ENCODE data around the gene ENG.

ENG gene

DNA sequence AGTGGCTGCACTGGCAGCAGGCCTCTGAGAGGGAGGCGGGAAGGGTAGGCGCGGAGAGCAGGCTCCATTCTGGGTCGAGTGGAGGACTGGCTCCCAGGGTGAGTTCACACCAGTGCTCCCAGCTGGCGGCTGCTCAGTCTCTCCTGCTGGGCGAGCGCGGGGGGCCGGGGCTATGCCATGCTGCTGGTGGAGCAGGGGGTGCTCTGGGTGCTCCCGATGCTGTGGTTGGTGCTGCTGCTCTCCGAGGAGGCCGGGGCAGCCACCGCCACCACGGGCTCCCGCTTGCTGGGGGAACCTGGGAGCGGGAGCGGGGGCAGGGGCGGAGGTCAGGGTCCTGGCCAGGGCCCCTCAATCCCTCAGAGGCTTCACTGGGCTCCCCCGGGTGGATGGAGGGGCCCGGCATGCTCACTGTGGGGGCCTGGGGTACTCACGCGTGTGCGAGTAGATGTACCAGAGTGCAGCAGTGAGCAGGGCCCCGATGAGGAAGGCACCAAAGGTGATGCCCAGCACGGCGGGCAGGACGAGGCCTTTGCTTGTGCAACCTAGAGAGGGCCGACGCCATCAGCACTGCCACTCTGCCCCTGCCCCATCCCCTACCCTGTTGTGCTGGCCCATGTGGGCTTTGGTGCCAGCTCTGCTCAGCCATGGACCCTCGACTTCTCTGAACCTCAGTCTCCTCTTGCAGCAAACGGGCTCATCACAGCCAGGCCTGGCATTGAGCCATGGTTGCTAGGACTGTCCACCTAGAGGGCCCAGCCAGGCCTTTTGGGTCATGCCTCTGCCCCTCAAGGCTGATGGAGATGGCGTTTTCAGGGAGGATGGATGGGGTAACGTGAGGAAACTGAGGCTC is 38.7 kb downstream of the ENG start:
- in situ Hi-C loops (cut with MboI; ENCODE audit: low sequenced_read_pairs), result no loop called here

DNA sequence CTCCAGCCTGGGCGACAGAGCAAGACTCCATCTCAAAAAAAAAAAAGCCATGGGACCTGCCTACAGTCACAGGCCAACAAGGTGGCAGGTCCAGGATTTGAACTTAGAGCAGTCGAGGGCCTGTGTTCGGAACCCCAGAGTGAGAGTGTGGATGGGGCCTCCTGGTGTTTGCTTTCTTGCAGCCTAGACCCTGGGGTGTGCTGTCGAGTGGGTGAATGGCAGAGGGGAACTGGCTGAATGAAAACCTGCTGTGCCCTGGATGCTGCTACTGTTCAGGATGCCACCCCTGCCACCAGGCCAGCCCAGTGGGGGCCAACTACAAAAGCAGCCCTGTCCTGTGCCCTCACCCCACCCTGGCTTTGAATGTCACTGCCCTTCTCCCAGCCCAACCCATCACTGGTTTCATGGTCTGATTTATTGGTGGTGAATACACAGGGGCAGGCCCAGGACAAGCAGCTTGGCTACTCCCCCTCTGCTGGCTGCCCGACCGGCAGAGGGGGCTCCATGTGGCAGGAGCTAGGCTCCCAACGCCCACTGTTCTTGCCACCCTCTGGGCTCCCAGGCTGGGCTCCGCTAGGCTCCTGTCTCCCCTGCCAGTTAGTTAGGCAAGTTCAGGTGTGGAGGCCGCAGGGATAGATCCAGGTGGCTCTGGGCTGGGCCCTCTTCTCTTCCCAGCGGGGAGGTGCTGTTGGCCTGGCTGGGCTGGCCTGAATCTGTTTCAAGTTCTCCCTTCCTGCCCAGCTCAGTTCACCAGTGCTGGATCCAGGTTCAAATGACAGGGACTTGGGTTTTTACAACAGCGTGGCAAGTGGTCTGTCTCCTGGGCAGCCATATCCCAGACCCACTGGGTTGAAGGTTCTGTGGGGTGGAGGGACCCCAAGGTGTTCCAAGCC is 39.6 kb downstream of the ENG start:
- in situ Hi-C loops (cut with MboI; ENCODE audit: low sequenced_read_pairs), result no loop called here

DNA sequence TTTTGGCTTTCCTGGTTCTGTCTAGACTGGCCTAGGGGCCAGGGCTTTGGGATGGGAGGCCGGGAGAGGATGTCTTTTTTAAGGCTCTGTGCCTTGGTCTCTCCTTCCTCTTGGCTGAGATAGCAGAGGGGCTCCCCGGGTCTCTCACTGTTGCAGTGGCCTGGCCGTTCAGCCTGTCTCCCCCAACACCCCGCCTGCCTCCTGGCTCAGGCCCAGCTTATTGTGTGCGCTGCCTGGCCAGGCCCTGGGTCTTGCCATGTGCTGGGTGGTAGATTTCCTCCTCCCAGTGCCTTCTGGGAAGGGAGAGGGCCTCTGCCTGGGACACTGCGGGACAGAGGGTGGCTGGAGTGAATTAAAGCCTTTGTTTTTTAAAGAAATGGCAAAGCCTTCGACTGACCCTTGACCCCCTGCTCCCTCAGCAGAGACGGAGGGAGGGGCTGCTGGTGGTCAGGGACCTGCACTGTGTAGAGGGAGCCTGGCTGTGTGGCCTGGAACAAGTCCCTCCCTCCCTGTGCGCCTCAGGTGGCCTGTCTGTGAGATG is 40.7 kb downstream of the ENG start:
- in situ Hi-C loops (cut with MboI; ENCODE audit: low sequenced_read_pairs), result no loop called here

DNA sequence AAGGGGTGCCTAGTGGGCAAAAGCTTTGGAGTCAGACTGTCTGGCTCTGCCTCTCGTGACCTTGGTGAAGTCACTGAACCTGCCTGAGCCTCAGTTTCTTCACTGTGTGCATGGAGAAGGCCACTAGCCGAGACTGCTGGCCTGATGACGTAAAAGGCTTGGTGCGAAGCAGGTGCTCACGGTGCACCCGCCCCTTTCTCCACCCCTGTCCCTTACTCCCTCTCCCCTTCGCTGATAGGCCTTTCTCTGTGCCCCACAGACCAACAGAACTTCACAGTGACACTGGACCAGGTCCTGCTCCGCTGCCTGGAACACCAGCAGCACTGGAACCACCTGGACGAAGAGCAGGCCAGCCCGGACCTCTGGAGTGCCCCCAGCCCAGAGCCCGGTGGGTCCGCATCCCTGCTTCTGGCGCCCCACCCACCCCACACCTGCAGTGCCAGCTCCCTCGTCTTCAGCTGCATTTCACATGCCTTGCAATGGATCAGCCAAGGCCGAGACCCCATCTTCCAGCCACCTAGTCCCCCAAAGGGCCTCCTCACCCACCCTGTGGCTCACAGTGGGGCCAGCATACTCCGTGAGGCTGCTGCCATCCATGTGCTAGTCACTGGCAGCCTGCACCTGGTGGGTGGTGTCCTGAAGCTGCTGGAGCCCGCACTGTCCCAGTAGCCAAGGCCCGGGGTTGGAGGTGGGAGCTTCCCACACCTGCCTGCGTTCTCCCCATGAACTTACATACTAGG is 41.4 kb downstream of the ENG start:
- in situ Hi-C loops (cut with MboI; ENCODE audit: low sequenced_read_pairs), result no loop called here

DNA sequence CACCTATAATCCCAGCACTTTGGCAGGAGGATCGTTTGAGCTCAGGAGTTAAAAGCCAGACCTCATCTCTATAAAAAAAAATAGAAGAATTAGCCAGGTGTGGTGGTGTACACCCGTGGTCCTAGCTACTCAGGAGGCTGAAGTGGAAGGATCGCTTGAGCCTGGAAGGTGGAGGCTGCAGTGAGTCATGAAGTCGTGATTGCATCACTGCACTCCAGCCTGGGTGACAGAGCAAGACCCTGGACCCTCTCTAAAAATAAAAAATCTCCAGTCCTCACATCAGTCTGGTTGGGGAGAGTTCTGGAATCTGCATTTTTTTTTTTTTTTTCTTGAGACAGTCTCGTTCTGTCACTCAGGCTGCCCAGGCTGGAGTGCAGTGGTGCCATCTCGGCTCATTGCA is 42.4 kb downstream of the ENG start:
- in situ Hi-C loops (cut with MboI; ENCODE audit: low sequenced_read_pairs), result no loop called here

DNA sequence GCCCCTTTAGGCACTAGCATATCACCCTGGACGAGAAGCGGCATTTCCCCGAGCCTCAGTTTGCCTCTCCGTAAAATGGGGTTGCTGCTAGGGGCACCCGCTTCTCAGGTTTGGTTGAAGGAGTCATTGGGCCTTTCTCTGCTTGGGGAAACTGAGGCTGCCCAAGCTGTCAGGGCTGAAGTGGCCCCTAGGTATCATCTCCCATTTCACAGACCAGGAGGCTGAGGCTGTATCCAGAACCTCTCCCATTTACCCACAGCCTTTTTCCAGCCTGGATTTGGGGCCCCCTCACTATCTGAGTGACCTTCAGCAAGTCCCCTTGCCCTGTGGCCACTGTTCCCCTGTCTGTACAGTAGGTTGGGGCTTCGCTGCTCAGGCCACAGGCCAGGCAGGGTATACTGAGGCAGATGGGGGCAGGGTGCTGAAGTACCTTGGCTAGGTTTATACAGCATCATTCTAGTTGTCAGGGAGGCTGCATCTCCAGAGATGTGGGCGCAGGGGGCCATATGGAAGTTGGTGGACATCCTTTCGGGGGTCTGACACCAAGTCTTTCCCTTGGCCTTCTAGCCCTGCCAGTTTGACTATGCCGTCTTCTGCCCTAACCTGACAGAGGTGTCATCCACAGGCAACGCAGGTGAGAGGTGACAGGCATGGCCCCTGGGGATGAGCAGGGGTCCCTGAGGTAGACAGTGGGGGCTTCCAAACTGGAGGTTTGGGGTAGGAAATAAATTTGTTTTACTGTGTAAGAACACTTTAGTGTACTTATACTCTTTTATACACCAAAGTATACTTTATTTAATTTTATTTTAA is 43.9 kb downstream of the ENG start:
- in situ Hi-C loops (cut with MboI; ENCODE audit: low sequenced_read_pairs), result no loop called here

DNA sequence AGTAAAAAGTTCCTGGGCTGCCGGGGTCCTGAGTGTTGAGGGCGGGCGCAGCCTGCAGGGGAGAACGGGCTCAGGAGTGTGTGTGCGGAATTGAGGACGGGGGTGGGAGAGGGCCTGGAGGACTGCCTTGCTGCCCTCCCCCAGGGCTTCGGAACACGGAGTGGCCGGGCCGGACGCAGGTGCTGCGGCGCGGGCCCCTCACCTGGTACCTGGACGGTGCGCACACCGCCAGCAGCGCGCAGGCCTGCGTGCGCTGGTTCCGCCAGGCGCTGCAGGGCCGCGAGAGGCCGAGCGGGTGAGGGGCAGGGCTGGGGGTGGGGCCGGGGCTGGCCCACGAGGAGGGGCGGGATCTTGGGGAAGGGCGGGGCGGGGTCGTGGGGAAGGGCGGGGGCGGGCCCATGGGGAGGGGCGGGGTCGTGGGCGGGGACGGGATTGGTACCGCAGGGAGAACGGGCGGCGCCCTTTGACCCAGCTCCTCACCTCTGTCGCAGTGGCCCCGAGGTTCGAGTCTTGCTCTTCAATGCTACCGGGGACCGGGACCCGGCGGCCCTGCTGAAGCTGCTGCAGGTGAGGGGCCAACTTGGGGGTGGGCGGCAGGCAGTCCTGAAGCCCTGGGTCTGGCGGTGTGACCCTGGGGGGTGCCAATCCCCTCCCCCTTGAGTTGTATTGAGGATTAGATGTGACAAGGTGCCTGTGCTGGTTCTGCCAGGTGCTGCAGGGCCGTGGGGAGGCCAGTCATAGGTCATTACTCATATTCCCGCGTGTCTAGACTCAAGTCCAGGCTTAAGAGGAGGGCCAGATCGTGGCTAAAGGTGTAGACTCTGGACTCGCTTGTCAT is 44.7 kb downstream of the ENG start:
- in situ Hi-C loops (cut with MboI; ENCODE audit: low sequenced_read_pairs), result no loop called here

DNA sequence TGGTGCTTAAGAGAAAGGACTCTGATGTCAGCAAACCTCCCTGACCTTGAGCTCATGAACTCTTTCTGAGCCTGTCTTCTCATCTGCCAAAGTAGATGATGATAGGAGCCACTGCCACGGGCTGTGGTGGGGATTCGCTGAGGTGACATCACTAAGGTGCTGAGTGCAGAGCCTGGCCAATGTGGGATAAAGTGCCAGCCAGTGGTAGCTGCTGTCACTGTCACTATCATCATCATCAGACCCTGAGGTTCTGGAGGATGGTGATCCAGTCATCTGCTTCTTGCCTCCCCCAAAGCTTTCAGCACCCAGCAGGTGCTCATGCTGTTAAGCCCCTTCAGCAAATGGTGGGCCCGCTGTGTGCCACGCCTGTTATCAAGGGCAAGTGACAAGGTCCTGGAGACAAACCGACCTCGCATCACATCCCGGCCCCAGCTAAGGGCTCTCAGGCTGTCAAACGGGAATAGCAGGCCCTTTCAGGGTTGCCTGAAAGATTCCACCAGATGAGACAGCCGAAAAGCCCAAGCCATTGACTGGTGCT is 45.4 kb downstream of the ENG start:
- in situ Hi-C loops (cut with MboI; ENCODE audit: low sequenced_read_pairs), result no loop called here

DNA sequence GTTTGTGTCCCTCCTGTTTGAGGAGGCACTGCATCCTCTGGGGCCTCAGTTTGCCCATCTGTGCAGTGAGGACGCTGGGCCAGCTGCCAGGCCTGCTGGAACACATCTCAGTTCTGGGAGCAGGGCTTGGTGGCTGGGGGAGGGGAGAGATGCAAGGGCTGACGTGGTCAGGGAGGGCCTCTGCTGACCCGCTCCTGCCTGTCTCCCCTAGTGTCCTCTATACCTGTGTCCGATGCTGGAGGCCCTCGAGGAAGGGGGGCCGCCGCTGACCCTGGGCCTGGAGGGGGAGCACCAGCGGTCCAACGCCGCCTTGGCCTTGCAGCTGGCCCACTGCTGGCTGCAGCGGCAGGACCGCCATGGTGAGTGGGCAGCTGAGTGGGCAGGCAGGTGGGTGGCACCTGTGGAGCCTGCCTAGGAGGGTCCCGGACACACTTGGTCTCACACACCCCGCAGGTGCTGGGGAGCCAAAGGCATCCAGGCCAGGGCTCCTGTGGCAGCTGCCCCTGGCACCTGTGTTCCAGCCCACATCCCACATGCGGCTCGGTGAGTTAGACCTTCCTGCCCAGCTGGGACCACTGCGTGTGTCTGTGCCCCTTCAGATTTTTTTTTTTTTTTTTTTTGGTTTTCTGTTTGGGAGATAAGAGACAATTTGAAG is 46.0 kb downstream of the ENG start:
- in situ Hi-C loops (cut with MboI; ENCODE audit: low sequenced_read_pairs), result no loop called here

DNA sequence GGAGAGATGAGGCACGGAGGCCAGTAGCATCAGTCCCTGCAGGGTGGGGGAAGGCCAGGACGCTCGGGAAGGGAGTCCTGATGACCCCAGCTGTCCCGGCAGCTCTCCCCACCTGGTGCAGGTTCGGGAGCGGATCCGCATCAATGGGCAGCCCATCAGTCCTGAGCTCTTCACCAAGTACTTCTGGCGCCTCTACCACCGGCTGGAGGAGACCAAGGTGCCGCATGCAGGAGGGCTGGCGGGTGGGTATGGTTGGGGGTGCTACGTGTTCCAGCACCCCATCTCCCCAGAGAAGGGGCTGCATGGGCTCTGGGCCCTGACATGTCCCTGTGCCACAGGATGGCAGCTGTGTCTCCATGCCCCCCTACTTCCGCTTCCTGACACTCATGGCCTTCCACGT is 47.6 kb downstream of the ENG start:
- in situ Hi-C loops (cut with MboI; ENCODE audit: low sequenced_read_pairs), result no loop called here

DNA sequence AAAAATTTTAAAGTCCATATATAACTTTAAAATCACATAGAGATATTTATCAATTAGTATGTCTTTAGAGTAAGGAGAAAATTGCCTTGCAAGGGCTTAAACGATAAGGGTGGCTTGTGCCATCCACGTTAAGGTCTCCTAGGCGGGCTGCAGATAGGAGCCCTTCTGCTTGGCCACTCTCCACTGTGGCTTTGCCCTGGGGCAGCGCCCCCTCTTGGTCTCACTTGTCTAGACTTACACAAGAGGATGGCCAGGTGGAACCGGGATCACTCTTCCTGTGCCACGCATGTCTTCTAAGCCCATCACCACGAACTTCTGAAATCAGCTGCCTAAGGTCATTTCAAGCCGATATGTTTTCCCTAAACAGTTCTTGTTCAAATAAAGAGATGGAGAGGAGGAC is 48.8 kb downstream of the ENG start:
- in situ Hi-C loops (cut with MboI; ENCODE audit: low sequenced_read_pairs), result no loop called here

DNA sequence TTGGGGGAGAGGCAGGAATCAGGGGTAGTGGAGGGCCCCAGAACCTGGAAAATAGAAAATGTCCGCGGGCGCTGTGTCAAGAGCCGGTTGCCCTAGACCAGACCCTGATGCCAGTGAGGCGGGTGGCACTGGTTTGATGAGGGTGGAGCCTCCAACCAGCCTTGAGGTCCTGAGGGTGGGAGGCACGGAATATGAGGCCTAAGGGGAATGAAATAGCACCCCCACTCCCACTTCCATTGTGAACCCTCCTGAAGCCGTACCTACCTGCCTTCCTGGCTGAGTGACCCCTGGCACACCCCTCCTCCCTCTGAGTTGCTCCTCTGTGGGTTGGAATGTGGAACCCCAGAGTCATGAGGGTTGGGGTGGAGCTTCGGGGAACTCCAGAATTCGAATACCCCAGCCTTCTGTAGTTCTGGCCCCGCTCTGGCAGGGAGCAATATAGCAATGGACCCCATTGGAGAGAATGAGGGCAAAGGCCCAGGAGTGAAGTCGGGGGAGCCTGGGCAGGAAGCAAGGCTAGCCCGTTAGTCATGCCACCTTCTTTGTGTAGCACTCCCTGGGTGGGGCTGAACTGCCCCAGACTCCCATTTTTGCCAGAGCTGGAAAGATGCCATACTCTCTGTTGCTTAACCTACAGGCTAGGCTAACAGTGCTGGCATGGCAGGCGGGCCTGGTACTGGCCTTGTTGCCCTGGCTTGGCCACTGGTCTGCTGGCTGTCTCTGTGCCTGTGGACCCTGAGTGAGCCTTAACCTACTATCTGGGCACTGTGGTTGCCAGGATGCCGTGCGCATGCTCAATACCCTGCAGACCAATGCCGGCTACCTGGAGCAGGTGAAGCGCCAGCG is 50.7 kb downstream of the ENG start:
- in situ Hi-C loops (cut with MboI; ENCODE audit: low sequenced_read_pairs), result no loop called here

DNA sequence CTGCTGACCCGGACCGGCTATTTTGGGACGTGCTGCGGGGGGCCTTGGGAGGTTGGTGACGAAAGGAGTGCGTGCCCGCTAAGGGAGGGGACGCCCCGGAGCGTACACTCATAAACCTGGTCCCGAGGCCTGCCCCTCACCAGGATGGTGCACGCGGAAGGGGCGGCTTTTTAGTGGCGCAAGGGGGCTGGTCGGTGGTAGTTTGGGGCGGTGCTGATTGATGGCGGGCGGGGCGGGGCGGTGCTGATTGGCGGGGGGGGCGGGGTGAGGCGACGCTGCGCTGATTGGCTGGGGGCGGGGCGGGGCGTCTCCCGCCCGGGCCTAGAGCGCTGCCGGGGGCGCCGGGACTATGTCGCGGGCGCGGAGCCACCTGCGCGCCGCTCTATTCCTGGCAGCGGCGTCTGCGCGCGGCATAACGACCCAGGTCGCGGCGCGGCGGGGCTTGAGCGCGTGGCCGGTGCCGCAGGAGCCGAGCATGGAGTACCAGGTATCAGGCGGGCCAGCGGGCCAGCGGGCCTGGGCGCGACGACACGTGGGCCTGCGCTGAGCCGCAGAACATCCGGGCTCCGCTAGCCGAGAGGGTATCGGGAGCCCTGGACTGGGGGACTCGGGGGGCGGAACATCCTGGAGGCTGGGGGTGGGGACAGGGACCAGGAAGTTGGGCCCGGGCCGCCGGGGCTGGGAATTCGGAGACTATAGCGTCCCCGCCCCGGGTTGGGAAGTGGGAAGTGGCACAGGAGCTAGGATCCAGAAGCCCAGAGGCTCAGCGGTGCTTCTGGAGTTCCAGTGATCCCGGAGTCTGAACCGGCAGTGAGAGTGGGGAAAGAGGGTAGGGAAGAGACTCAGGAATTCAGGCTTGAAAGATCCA is 51.6 kb downstream of the ENG start, which contains the start of gene FPGS:
TSS of gene FPGS (plus strand) at position 307 of the 868 bp plus-strand sequence. CDS start at position 350, 43 bp downstream.
- in situ Hi-C loops (cut with MboI; ENCODE audit: low sequenced_read_pairs), result no loop called here

DNA sequence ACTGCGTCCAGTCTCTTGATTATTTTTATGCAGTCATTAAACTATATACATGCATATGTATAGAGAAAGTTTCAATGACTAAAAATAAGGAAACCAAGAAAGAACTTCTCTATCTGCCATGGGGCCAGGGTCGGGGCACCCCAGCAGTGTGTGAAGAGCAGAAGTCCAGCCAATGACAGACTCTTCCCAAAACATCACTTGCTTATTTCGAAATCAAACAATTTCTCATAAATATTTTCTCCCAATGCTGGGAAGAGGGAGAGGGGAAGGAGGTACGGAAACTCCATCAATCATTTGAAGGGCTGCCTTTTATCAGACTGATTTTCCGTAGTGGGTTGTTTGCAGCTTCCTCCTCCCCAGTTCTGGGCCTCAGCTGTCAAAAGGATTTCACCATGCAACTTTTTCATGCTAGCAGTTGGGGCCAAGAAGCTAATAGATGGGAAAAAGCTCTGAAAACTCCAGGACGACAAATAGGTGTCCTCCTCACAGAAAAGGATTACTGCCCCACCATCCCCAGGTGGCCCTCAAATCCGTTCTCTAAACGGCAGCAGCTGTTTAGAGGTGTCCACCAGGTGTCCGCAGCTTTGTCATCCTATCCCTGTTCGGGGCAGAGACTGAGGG is 52.4 kb downstream of the ENG start:
- in situ Hi-C loops (cut with MboI; ENCODE audit: low sequenced_read_pairs), result no loop called here

DNA sequence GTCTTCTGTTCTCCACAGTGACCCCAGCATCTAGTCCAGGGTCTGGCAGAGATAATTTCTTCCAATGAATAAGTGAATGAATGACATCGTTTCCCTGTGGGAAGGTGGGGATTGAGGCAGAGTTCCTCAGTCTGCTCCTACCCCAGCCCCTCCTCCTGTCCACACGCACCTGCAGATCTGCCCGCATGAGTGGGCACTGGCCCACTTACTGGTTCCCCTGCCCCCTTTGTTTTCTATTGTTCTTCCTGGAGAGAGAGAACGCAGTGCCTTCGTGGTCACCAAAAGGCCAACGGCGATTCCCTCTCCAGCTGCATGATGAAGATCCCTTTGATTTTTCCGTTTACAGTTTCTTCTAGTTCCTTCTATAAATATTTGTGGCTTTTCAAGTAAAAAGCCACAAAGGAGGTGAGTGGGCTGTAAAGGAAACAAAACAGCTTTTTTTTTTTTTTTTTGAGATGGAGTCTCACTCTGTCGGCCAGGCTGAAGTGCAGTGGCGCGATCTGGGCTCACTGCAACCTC is 57.5 kb downstream of the ENG start:
- in situ Hi-C loops (cut with MboI; ENCODE audit: low sequenced_read_pairs), result no loop called here

DNA sequence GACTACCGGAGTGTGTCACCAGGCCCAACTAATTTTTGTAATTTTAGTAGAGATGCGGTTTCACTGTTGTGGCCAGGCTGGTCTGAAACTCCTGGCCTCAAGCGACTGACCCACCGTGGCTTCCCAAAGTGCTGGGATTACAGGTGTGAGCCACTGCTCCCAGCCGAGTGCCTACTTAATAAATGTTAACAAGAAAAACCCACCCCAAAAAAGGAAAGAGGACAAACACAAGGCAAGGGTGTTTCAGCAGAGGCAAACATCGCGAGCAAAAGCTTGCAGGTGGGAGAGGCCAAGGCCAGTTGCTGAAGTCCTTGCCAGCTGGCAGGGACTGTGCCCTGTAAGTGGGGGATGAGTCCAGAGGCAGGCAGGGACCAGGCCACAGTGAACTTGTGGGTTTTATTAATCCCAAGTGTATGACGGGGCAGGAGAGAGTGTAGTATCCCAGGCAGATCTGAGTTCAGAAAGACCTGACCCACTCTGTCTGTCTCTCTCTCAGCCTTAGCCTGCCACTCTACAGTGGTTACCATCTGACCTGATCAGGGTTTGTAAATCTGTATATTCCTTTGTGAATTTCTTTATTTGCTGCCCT is 58.1 kb downstream of the ENG start:
- in situ Hi-C loops (cut with MboI; ENCODE audit: low sequenced_read_pairs), result no loop called here

All from hTERT RPE-1 (cell line).